ENCODE data around the gene RFT1. TPM values are rescaled to one million over a fixed set of nuclear protein-coding genes. Genes with fewer than 3 reads are reported as not detected.

The RFT1 gene
- total and polyA plus RNA-seq, 2 of the 13 experiments (the other 11 are each of a cell fraction or from before 2014, with no cell fraction given): 23.2 to 37.0 TPM

GRCh38 chr3:53130179-53131061 lies at the start of gene RFT1 (continued):
- TF ChIP-seq PRDM10 (CRISPR knock-in tag; IDR thresholded peaks at IDR 0.05; ENCODE audit: low read depth) (no peak), FOXA1 (IDR thresholded peaks at IDR 0.05) (no peak), FOXA1 (CRISPR knock-in tag; IDR thresholded peaks at IDR 0.05) (no peak), MYNN (CRISPR knock-in tag; IDR thresholded peaks at IDR 0.05; ENCODE audit: low read depth) (peak; percentile 68; the same call in 1 of the 2 replicates), NFAT5 (CRISPR knock-in tag; IDR thresholded peaks at IDR 0.05) (no peak), FOXC1 (CRISPR knock-in tag; IDR thresholded peaks at IDR 0.05; ENCODE audit: borderline replicate concordance) (no peak; the same call in none of the 2 replicates), ZUFSP (CRISPR knock-in tag; IDR thresholded peaks at IDR 0.05; ENCODE audit: borderline replicate concordance) (no peak), ZNF432 (CRISPR knock-in tag; IDR thresholded peaks at IDR 0.05; ENCODE audit: borderline replicate concordance) (0 out of 2 replicates have a peak, but pooled peaks have one; percentile 34), ZNF674 (CRISPR knock-in tag; IDR thresholded peaks at IDR 0.05; ENCODE audit: low read depth) (no peak), ZNF143 (CRISPR knock-in tag; IDR thresholded peaks at IDR 0.05) (no peak), SETDB1 (CRISPR knock-in tag; IDR thresholded peaks at IDR 0.05; ENCODE audit: borderline replicate concordance) (no peak), ZNF333 (CRISPR knock-in tag; IDR thresholded peaks at IDR 0.05; ENCODE audit: borderline replicate concordance) (0 out of 2 replicates have a peak, but pooled peaks have one; percentile 55), PTBP1 (IDR thresholded peaks at IDR 0.05; ENCODE audit: low read depth, low read length, poor library complexity, severe bottlenecking) (no peak), ZMYM4 (CRISPR knock-in tag; IDR thresholded peaks at IDR 0.05) (peak; percentile 93)
- TF ChIP-seq, protein P1, sequence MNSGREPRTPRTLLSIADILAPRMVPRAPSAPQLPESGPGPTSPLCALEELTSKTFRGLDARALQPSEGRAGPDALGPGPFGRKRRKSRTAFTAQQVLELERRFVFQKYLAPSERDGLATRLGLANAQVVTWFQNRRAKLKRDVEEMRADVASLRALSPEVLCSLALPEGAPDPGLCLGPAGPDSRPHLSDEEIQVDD (CRISPR knock-in tag; IDR thresholded peaks at IDR 0.05; ENCODE audit: borderline replicate concordance): no peak
